Karpas-422 (cell line): ENCODE results near the gene PTPN1. TPM values are rescaled to one million over a fixed set of nuclear protein-coding genes. Genes with fewer than 3 reads are reported as not detected.
A peak's percentile ranks its signal among the peaks of the same experiment; 100 is the strongest.
"Not testable (repeated sequence)": the region's sequence is repeated elsewhere in the genome, so short reads cannot be mapped to it uniquely, and the experiment has no call there.

Source experiments
- DNase-seq: peaks from one replicate; pipeline ENCODE4 v3.0.0-alpha.2; 2015
- H2AFZ ChIP-seq: fragments of 200-600 bp; sonication (generic); 2 replicates; pipeline ENCODE4 v1.6.1; 2014; ENCODE audit warnings: antibody characterized with exemption, low read length, mixed read lengths
- H3K27ac ChIP-seq: fragments of 200-600 bp; sonication (generic); 2 replicates; pipeline ENCODE4 v1.5.1; 2014; ENCODE audit warnings: mild to moderate bottlenecking, low read length, moderate library complexity
- H3K27me3 ChIP-seq: fragments of 200-600 bp; sonication (generic); 2 replicates; pipeline ENCODE4 v1.6.1; 2014; ENCODE audit warnings: low read length, mixed read lengths
- H3K36me3 ChIP-seq: fragments of 200-600 bp; sonication (generic); 2 replicates; pipeline ENCODE4 v1.6.1; 2014; ENCODE audit warnings: low read length, mixed read lengths; ENCODE audit not compliant: insufficient read depth
- H3K4me1 ChIP-seq: fragments of 200-600 bp; sonication (generic); 2 replicates; pipeline ENCODE4 v1.6.1; 2014; ENCODE audit warnings: mild to moderate bottlenecking, low read length, mixed read lengths
- H3K4me2 ChIP-seq: fragments of 200-600 bp; sonication (generic); 2 replicates; pipeline ENCODE4 v1.6.1; 2014; ENCODE audit warnings: low read length, low read depth, mild to moderate bottlenecking; ENCODE audit not compliant: poor library complexity, severe bottlenecking
- H3K4me3 ChIP-seq: fragments of 200-600 bp; sonication (generic); 2 replicates; pipeline ENCODE4 v1.5.1; 2014; ENCODE audit warnings: mild to moderate bottlenecking, antibody characterized with exemption, low read length, mixed read lengths
- H3K79me2 ChIP-seq: fragments of 200-600 bp; sonication (generic); 2 replicates; pipeline ENCODE4 v1.6.1; 2014; ENCODE audit warnings: mild to moderate bottlenecking, low read length, mixed read lengths
- H3K9ac ChIP-seq: fragments of 200-600 bp; sonication (generic); 2 replicates; pipeline ENCODE4 v1.6.0; 2014; ENCODE audit warnings: low read length
- H3K9me2 ChIP-seq: fragments of 200-600 bp; sonication (generic), shearing (Covaris generic); replicated peaks from 2 replicates; pipeline ENCODE4 v1.6.0; 2014; ENCODE audit warnings: mild to moderate bottlenecking, low read length, moderate library complexity; ENCODE audit not compliant: insufficient read depth
- H3K9me3 ChIP-seq: fragments of 300-700, 200-600 bp; sonication (generic); 2 replicates; pipeline ENCODE4 v1.6.1; 2014; ENCODE audit warnings: low read length, mixed read lengths
- H4K20me1 ChIP-seq: fragments of 200-600 bp; sonication (generic); 2 replicates; pipeline ENCODE4 v1.6.1; 2014; ENCODE audit warnings: mild to moderate bottlenecking, antibody characterized with exemption, low read length, low read depth; ENCODE audit not compliant: insufficient read depth
- total RNA-seq: library from RNA; depleted of rRNA; stranded (reverse); fragments of >200 nt; shearing (Covaris generic); gene quantifications from 2 replicates; pipeline ENCODE4 v1.2.3, GENCODE V29; 2014; ENCODE audit warnings: low replicate concordance

The PTPN1 gene
- total RNA-seq, 1 experiment from 2014 or later, result 6.5 TPM

- Histone ChIP-seq H3K4me3 (no peak overlapping the region), H3K9me2 (no peaks in the 10 kb centered on the region), H4K20me1 (0 out of 2 replicates have a peak, but pooled peaks cover 3% of the 10 kb centered on the region), H3K9ac (no peak overlapping the region), H3K36me3 (no peaks in the 10 kb centered on the region), H3K27ac (no peak overlapping the region), H3K27me3 (no peaks in the 10 kb centered on the region), H3K4me1 (no peaks in the 10 kb centered on the region), H3K79me2 (no peaks in the 10 kb centered on the region), H3K9me3 (no peaks in the 10 kb centered on the region), H2AFZ (no peak overlapping the region), H3K4me2 (no peak overlapping the region)
- DNase-seq, result no peak
Measured at GRCh38 chr20:50565871-50566270, 55.7 kb downstream of the PTPN1 start.

GRCh38 chr20:50567860-50568548 lies 57.8 kb downstream of the PTPN1 start:
- Histone ChIP-seq H3K4me1 (no peaks in the 10 kb centered on the region), H3K79me2 (no peaks in the 10 kb centered on the region), H3K27ac (no peak overlapping the region), H2AFZ (no peak overlapping the region), H3K9me2 (no peaks in the 10 kb centered on the region), H3K4me2 (no peak overlapping the region), H3K4me3 (no peak overlapping the region), H3K9me3 (no peaks in the 10 kb centered on the region), H4K20me1 (peaks cover 9% of the 10 kb centered on the region), H3K36me3 (no peaks in the 10 kb centered on the region), H3K9ac (no peak overlapping the region), H3K27me3 (no peaks in the 10 kb centered on the region)
- no peak for DNase-seq

GRCh38 chr20:50568549-50568942 lies 58.4 kb downstream of the PTPN1 start:
- Histone ChIP-seq H3K27ac (no peak overlapping the region), H3K27me3 (no peaks in the 10 kb centered on the region), H3K4me1 (no peaks in the 10 kb centered on the region), H4K20me1 (peaks cover 14% of the 10 kb centered on the region), H3K9ac (no peak overlapping the region), H2AFZ (no peak overlapping the region), H3K9me3 (no peaks in the 10 kb centered on the region), H3K4me2 (no peak overlapping the region), H3K9me2 (no peaks in the 10 kb centered on the region), H3K36me3 (no peaks in the 10 kb centered on the region), H3K4me3 (no peak overlapping the region), H3K79me2 (no peaks in the 10 kb centered on the region)
- DNase-seq, result no peak

- not testable (repeated sequence) for H3K79me2 ChIP-seq, H3K9ac ChIP-seq, H2AFZ ChIP-seq, DNase-seq, H3K4me2 ChIP-seq, H3K9me3 ChIP-seq, H3K27me3 ChIP-seq, H3K4me1 ChIP-seq, H3K36me3 ChIP-seq, H3K9me2 ChIP-seq, H3K4me3 ChIP-seq, H3K27ac ChIP-seq
- peaks cover 15% of the 10 kb centered on the region for H4K20me1 ChIP-seq
Measured at GRCh38 chr20:50569487-50569863, 59.3 kb downstream of the PTPN1 start.

GRCh38 chr20:50569864-50570836 lies 60.0 kb downstream of the PTPN1 start:
- Histone ChIP-seq H3K9ac (no peak overlapping the region), H3K4me2 (no peak overlapping the region)

GRCh38 chr20:50571466-50571865 lies 61.3 kb downstream of the PTPN1 start:
- Histone ChIP-seq H3K4me2 (no peak overlapping the region), H3K27me3 (no peaks in the 10 kb centered on the region), H3K4me3 (no peak overlapping the region), H4K20me1 (peaks cover 15% of the 10 kb centered on the region), H3K79me2 (no peaks in the 10 kb centered on the region), H3K4me1 (no peaks in the 10 kb centered on the region), H3K9me2 (no peaks in the 10 kb centered on the region), H3K36me3 (no peaks in the 10 kb centered on the region), H3K27ac (no peak overlapping the region), H3K9me3 (no peaks in the 10 kb centered on the region), H3K9ac (no peak overlapping the region), H2AFZ (no peak overlapping the region)
- DNase-seq, result no peak

More at GRCh38 chr20:50569864-50570836, 60.0 kb downstream of the PTPN1 start:
- Histone ChIP-seq H3K27me3 (no peaks in the 10 kb centered on the region), H2AFZ (no peak overlapping the region), H4K20me1 (peaks cover 15% of the 10 kb centered on the region), H3K36me3 (no peaks in the 10 kb centered on the region), H3K27ac (no peak overlapping the region), H3K4me3 (no peak overlapping the region), H3K79me2 (no peaks in the 10 kb centered on the region), H3K4me1 (no peaks in the 10 kb centered on the region), H3K9me2 (no peaks in the 10 kb centered on the region), H3K9me3 (no peaks in the 10 kb centered on the region)
- DNase-seq, result peak; percentile 48

- H3K9me2 ChIP-seq, result no peaks in the 10 kb centered on the region
- no peaks in the 10 kb centered on the region for H3K4me1 ChIP-seq
- H3K9ac ChIP-seq, result no peak overlapping the region
- no peak for DNase-seq
- H3K4me3 ChIP-seq, result no peak overlapping the region
- H4K20me1 ChIP-seq, result peaks cover 14% of the 10 kb centered on the region
- no peaks in the 10 kb centered on the region for H3K36me3 ChIP-seq
- H3K27ac ChIP-seq, result no peak overlapping the region
- no peaks in the 10 kb centered on the region for H3K79me2 ChIP-seq
- H3K27me3 ChIP-seq, result no peaks in the 10 kb centered on the region
- H3K9me3 ChIP-seq, result no peaks in the 10 kb centered on the region
- H2AFZ ChIP-seq, result no peak overlapping the region
- H3K4me2 ChIP-seq, result no peak overlapping the region
Measured at GRCh38 chr20:50572938-50573777, 63.0 kb downstream of the PTPN1 start.

- H3K36me3 ChIP-seq, result no peaks in the 10 kb centered on the region
- H3K4me2 ChIP-seq, result no peak overlapping the region
- H3K9ac ChIP-seq, result no peak overlapping the region
- no peaks in the 10 kb centered on the region for H3K27me3 ChIP-seq
- DNase-seq, result no peak
- H3K9me2 ChIP-seq, result no peaks in the 10 kb centered on the region
- H3K4me3 ChIP-seq, result no peak overlapping the region
- no peaks in the 10 kb centered on the region for H3K9me3 ChIP-seq
- H3K79me2 ChIP-seq, result no peaks in the 10 kb centered on the region
- peaks cover 12% of the 10 kb centered on the region for H4K20me1 ChIP-seq
- no peaks in the 10 kb centered on the region for H3K4me1 ChIP-seq
- no peak overlapping the region for H3K27ac ChIP-seq
- no peak overlapping the region for H2AFZ ChIP-seq
Measured at GRCh38 chr20:50574108-50574507, 63.9 kb downstream of the PTPN1 start.
